K562 (cell line): ENCODE results near the gene PTPRT. TPM values are rescaled to one million over a fixed set of nuclear protein-coding genes. Genes with fewer than 3 reads are reported as not detected.

Experiments used
- ATAC-seq: fragments of 200-7000 bp; cut with Tn5 transposase; 3 replicates; pipeline ENCODE4 v1.9.1; 2020; ENCODE audit warnings: moderate library complexity
- BruUV-seq: library from RNA; stranded (reverse); fragments of 400-500 nt; replicated peaks from 2 replicates; lab custom pipeline; 2021; lab: Mats Ljungman, UMichigan
- CTCF ChIA-PET: fragments of 300-600 bp; formaldehyde crosslinking; extraction: SDS; loops from one replicate; lab custom pipeline; 2021; ENCODE audit warnings: low intra/inter-chr PET ratio; lab: Yijun Ruan, JAX
- POLR2A ChIA-PET: fragments of 300-600, 350-650 bp; sonication (Branson Sonifier 250); formaldehyde crosslinking; extraction: SDS; loops from one replicate; lab custom pipeline; 2021; ENCODE audit warnings: antibody characterized with exemption, inconsistent platforms; lab: Yijun Ruan, JAX
- DNase-seq, 4 experiments: peaks; one replicate each; pipeline versions ENCODE4 v3.0.0 to v3.0.0-alpha.2; 2011 to 2018; ENCODE audit warnings: low spot score in 3 of 4, mixed read lengths in 3 of 4; ENCODE audit errors: extremely low read depth in 1 of 4
- FAIRE-seq: peaks from 2 replicates; lab custom pipeline; 2011; peaks lifted over from hg19 to GRCh38; lab: Jason Lieb, UNC
- H2AFZ ChIP-seq: 2 replicates; pipeline ENCODE4 v1.6.0; 2011; ENCODE audit warnings: low read depth, low read length, control low read depth, inconsistent platforms
- H3K27ac ChIP-seq: fragments of 200-600 bp; 3 replicates; pipeline ENCODE4 v1.8.0; 2011; ENCODE audit warnings: low read depth, mild to moderate bottlenecking, control low read depth, inconsistent platforms, low read length, moderate library complexity, mixed read lengths; ENCODE audit errors: extremely low read depth
- H3K27me3 ChIP-seq, 2 experiments: fragments of 300-600 bp in 1 of 2; 2 replicates in 1 of 2; 3 replicates in 1 of 2; pipeline versions ENCODE4 v1.6.0 to v1.8.0; 2011; ENCODE audit warnings: inconsistent platforms in 2 of 2, low read length in 2 of 2, mild to moderate bottlenecking in 1 of 2, mixed read lengths in 1 of 2, moderate library complexity in 1 of 2; ENCODE audit not compliant: control insufficient read depth in 2 of 2, insufficient read depth in 2 of 2
- H3K36me3 ChIP-seq: fragments of 300-600 bp; 3 replicates; pipeline ENCODE4 v1.8.0; 2011; ENCODE audit warnings: mild to moderate bottlenecking, low read length, inconsistent platforms; ENCODE audit not compliant: control insufficient read depth, insufficient read depth
- H3K4me1 ChIP-seq, 2 experiments: fragments of 200-600 bp in 1 of 2; replicated peaks in 1 of 2; 2 replicates in 1 of 2; 3 replicates in 1 of 2; pipeline versions ENCODE4 v1.5.1 to v1.8.0; 2011; ENCODE audit warnings: inconsistent platforms in 2 of 2, low read length in 2 of 2, mild to moderate bottlenecking in 1 of 2, mixed read lengths in 1 of 2, moderate library complexity in 1 of 2; ENCODE audit not compliant: control insufficient read depth in 2 of 2, insufficient read depth in 2 of 2
- H3K4me2 ChIP-seq: 2 replicates; pipeline ENCODE4 v1.6.1; 2011; ENCODE audit warnings: low read length, control low read depth, inconsistent platforms, mixed read lengths; ENCODE audit not compliant: insufficient read depth
- H3K4me3 ChIP-seq: fragments of 200-600 bp; sonication (generic), shearing (Covaris generic); 2 replicates; pipeline ENCODE4 v1.5.1; 2016; ENCODE audit warnings: control low read depth, inconsistent platforms
- H3K79me2 ChIP-seq: fragments of 200-600 bp; 3 replicates; pipeline ENCODE4 v1.8.0; 2011; ENCODE audit warnings: low read length, inconsistent platforms; ENCODE audit not compliant: control insufficient read depth, insufficient read depth
- H3K9ac ChIP-seq, 2 experiments: 2 replicates each; pipeline versions ENCODE4 v1.6.0 to v1.6.1; 2011; ENCODE audit warnings: low read depth in 2 of 2, low read length in 2 of 2, control low read depth in 1 of 2, inconsistent platforms in 1 of 2, mild to moderate bottlenecking in 1 of 2, mixed read lengths in 1 of 2; ENCODE audit not compliant: insufficient read depth in 1 of 2
- H3K9me1 ChIP-seq: one replicate; pipeline ENCODE4 v1.6.0; 2011; ENCODE audit warnings: inconsistent platforms, mild to moderate bottlenecking, low read length, moderate library complexity; ENCODE audit not compliant: control insufficient read depth, insufficient read depth
- H3K9me3 ChIP-seq: replicated peaks from 2 replicates; pipeline ENCODE4 v1.5.1; 2011; ENCODE audit warnings: low read depth, low read length, inconsistent platforms; ENCODE audit not compliant: control insufficient read depth, insufficient read depth
- H4K20me1 ChIP-seq: replicated peaks from 2 replicates; pipeline ENCODE4 v1.6.1; 2011; ENCODE audit warnings: low read length, inconsistent platforms, mixed read lengths; ENCODE audit not compliant: control insufficient read depth, insufficient read depth
- DPF2 ChIP-seq: fragments of 450-650 bp; IDR thresholded peaks from 2 replicates; pipeline ENCODE4 v1.6.1; 2016
- MYC ChIP-seq, 2 experiments: fragments of 250-450 bp in 1 of 2; sonication (Bioruptor Pico) in 1 of 2; IDR thresholded peaks; 2 replicates each; pipeline versions ENCODE4 v1.5.1 to v1.6.1; 2012 to 2021; ENCODE audit warnings: low read depth in 2 of 2, borderline replicate concordance in 1 of 2, improper control_type of control experiment in 1 of 2, low read length in 1 of 2, mild to moderate bottlenecking in 1 of 2, moderate library complexity in 1 of 2
- NCOA1 ChIP-seq: fragments of 450-650 bp; IDR thresholded peaks from 2 replicates; pipeline ENCODE4 v1.6.1; 2016; ENCODE audit warnings: low read depth
- SAFB2 ChIP-seq: fragments of 200-400 bp; formaldehyde crosslinking; IDR thresholded peaks from 2 replicates; pipeline ENCODE4 v1.6.1; 2018; ENCODE audit warnings: borderline replicate concordance, low read length, low read depth, moderate library complexity; ENCODE audit not compliant: severe bottlenecking
- SREBF1 ChIP-seq: fragments of 150-350 bp; IDR thresholded peaks from 2 replicates; pipeline ENCODE4 v1.6.1; 2014; ENCODE audit warnings: antibody characterized with exemption, low read depth, low read length, borderline replicate concordance
- TCF3 ChIP-seq: sonication (generic); formaldehyde crosslinking; IDR thresholded peaks from 2 replicates; pipeline ENCODE4 v1.4.0; 2020; ENCODE audit warnings: mild to moderate bottlenecking, missing genetic modification reagents
- ZSCAN29 ChIP-seq: fragments of 450-650 bp; IDR thresholded peaks from 2 replicates; pipeline ENCODE4 v1.6.1; 2017
- WGBS: fragments of 100-300 bp; shearing (Covaris generic); methylation state at CpG from one replicate; pipeline ENCODE4 v1.1.6; 2016; ENCODE audit warnings: low coverage, mixed read lengths; ENCODE audit not compliant: insufficient coverage; ENCODE audit errors: missing lambda C conversion rate; 5-methylcytosine and 5-hydroxymethylcytosine counted together
- in situ Hi-C: fragments of 300-500 bp; cut with MboI; formaldehyde crosslinking; loops from 4 replicates; pipeline ENCODE4 v1.15.0; 2018; ENCODE audit warnings: inconsistent platforms, mixed read lengths
- intact Hi-C: fragments of 100-400 bp; cut with micrococcal nuclease; formaldehyde crosslinking; loops from 2 replicates; pipeline ENCODE4 v1.14.2; 2022
- polyA plus RNA-seq, 8 experiments: library from polyadenylated mRNA; depleted of rRNA in 4 of 8; stranded (reverse) in 5 of 8; unstranded in 3 of 8; fragments of >200 nt; fragmentation: Nextera tagmentation in 2 of 8; fragmentation: Illumina TruSeq in 1 of 8; extraction: Ambion mirVana in 2 of 8; extraction: Trizol in 1 of 8; gene quantifications; 2 replicates each; pipeline versions ENCODE4 v1.2.1 to v1.2.3, GENCODE V29; 2011 to 2014; ENCODE audit warnings: inconsistent platforms in 1 of 8, missing spikeins in 1 of 8
- total RNA-seq, 7 experiments: library from RNA; depleted of rRNA in 6 of 7; stranded (reverse); fragments of >200 nt in 6 of 7; fragmentation: Illumina TruSeq in 2 of 7; extraction: Trizol in 2 of 7; gene quantifications; 2 replicates each; pipeline versions ENCODE4 v1.2.1 to v1.2.3, GENCODE V29; 2011 to 2021; ENCODE audit warnings: low replicate concordance in 1 of 7
- TF ChIP-seq, protein P1 (sequence below): fragments of 450-650 bp; conservative IDR thresholded peaks from 2 replicates; pipeline ENCODE4 v1.6.1; 2016; ENCODE audit warnings: missing genetic modification characterization, low read depth, mild to moderate bottlenecking, control low read depth, missing compliant biosample characterization

PTPRT gene
- total and polyA plus RNA-seq, 9 of the 15 experiments (the other 6 are each of a cell fraction or from before 2014, with no cell fraction given) = not detected

DNA sequence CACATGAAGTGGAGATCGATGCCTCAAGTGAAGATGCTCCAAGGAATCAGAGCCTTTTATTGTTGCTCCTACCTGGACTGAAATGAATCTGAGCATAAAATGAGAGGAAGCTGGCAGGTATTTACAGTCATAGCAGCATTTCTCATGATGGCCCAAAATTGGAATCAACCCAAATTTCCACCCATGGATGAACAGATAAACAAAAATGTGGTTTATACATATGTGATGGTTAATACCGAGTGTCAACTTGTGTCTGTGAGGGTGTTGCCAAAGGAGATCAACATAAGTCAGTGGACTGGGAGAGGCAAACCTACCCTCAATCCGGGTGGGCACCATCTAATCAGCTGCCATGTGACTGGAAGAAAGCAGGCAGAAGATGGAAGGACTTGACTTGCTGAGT is 178.2 kb downstream of the PTPRT start (continued):
- no peak for TF ChIP-seq MYC (IDR thresholded peaks at IDR 0.05; ENCODE audit: low read depth, low read length)
- no peak for TF ChIP-seq MYC (CRISPR knock-in tag; IDR thresholded peaks at IDR 0.05; ENCODE audit: borderline replicate concordance, low read depth)
- no peak for TF ChIP-seq ZSCAN29
- TF ChIP-seq SREBF1 = no peak

DNA sequence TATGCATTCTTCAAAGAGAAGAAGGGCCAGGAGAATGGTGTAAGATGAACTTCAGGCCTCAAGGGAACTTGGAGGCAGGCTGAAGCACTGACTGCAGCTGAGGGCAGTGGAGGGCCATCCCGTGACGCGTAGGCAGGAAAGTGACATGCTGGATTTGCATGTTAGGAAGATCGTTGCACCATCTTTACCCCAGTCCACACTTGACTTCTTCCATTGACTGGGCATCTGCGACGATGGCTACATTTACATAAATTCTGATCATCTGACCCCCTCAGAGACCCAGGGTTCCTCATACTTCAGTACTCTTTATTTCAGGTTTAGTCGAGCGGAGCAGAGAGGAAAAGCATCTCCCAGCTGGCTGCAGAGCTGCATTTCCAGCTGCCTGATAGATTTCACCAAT is 180.2 kb downstream of the PTPRT start:
- H3K4me3 ChIP-seq = no peak overlapping the region
- intact Hi-C loops = no loop called here
- no peaks in the 10 kb centered on the region for H4K20me1 ChIP-seq
- no peak overlapping the region for H3K9ac ChIP-seq
- no peak overlapping the region for H3K4me2 ChIP-seq
- ChIA-PET POLR2A (no interaction called here), CTCF (no interaction called here)
- 3% methylated on average over 8 of the region's 8 CpGs for WGBS
- no peaks in the 10 kb centered on the region for H3K4me1 ChIP-seq
- FAIRE-seq (no peak), DNase-seq (no peak), ATAC-seq (no peak)
- H3K27me3 ChIP-seq = peaks cover 0 to 4% of the 10 kb centered on the region in 2 experiments; a peak in 1 of 5 replicates
- no peaks in the 10 kb centered on the region for H3K36me3 ChIP-seq
- H3K79me2 ChIP-seq = no peaks in the 10 kb centered on the region
- TF ChIP-seq TCF3 = no peak
- TF ChIP-seq DPF2 = no peak
- TF ChIP-seq, protein P1, sequence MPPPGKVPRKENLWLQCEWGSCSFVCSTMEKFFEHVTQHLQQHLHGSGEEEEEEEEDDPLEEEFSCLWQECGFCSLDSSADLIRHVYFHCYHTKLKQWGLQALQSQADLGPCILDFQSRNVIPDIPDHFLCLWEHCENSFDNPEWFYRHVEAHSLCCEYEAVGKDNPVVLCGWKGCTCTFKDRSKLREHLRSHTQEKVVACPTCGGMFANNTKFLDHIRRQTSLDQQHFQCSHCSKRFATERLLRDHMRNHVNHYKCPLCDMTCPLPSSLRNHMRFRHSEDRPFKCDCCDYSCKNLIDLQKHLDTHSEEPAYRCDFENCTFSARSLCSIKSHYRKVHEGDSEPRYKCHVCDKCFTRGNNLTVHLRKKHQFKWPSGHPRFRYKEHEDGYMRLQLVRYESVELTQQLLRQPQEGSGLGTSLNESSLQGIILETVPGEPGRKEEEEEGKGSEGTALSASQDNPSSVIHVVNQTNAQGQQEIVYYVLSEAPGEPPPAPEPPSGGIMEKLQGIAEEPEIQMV (tag) = no peak
- no peak for TF ChIP-seq NCOA1
- no peak for TF ChIP-seq SAFB2
- no TSS peak for BruUV-seq
- no peaks in the 10 kb centered on the region for H3K9me3 ChIP-seq
- H3K9me1 ChIP-seq = no peaks in the 10 kb centered on the region
- no peak overlapping the region for H3K27ac ChIP-seq
- in situ Hi-C loops = no loop called here
- no peak overlapping the region for H2AFZ ChIP-seq
